GM18868 (cell line): Measurements from ENCODE around the gene TMEM201.

Experiments used
- ATAC-seq: cut with Tn5 transposase; IDR thresholded peaks from one replicate; pipeline ENCODE4 v1.9.1; 2021; ENCODE audit warnings: mild to moderate bottlenecking, moderate library complexity; ENCODE audit not compliant: unreplicated experiment

TMEM201 gene

DNA sequence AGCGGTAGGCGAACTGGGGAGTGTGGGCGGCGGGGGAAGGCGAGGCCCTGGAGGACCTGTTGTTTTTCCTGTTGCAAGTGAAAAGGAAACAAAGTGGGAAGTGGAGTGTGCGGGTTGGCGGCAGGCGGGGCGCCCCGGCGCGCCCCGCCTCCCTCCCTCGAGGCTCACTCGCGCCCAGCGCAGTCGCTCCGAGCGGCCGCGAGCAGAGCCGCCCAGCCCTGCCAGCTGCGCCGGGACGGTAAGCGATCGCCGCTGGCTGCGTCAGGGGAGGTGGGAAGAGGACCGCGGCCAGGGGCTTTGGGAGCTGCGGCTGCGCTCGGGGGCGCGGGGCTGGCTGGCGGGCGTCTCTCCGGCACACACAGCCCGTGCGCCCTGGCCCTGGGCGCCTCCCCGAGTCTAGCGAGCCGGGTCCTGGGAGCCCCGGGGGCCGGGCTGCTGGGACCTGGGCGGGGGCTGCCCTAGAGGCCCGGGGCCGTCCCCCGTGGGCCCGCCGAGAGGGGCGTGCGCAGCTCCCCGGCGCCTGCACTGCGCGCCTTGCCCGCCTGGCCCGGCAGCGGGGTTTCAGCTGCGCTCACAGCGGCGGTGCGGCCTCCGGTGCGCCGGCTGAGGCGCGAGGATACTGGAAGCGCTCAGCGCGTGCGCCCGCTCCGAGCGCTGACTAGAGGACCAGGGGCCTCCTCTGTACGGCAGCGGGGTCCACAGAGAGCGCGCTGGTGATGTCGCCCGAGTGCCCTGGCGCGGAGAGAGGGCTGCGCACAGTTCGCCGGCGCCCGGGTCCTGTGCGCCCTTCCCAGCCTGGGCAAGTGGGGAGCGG is 63.1 kb downstream of the TMEM201 start, which contains the start of gene PIK3CD:
Gene PIK3CD (plus strand): TSS at position 167 of the 814 bp plus-strand sequence. CDS start 58,725 bp downstream, outside the sequence.
- no peak for ATAC-seq

DNA sequence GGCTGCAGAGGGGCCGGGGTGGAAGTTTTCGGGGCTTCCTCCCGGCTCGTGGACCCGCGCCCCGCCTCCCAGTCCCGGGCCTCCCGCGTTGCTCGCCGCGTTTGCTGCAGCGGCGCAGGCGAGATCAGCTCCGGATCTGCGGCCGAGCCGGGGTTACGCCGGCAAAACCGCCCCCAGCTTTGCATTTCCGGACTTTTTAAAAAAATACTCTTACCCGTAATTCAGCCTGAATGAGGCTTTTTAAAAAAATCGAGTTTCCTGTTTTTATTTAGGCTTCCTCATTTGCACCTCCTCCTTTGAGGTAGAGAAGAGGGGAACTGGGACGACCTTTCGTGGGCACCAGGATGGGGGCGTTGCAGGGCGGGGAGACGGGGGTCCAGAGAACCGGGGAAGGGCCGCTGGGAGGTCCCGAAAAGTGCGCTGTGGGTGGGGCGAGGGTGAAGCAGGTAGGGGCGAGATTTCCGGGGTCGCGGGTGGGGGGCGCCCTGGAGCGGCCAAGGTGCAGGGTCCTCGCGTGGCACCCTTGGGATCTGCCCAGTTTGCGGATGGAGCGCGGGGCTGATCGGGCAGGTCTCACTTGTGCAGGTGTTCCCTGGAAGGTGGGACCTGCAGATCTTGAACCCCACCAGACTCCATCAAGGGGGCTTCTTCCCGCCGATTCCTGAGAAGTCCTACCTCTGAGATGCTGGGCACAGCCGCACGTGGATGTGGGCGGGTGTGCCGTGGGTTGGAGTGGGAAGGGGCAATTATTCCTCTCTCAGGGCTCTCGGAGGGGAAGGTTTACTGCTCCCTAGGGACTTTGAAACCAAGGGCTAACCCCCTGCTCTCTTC is 63.9 kb downstream of the TMEM201 start:
- ATAC-seq: no peak

DNA sequence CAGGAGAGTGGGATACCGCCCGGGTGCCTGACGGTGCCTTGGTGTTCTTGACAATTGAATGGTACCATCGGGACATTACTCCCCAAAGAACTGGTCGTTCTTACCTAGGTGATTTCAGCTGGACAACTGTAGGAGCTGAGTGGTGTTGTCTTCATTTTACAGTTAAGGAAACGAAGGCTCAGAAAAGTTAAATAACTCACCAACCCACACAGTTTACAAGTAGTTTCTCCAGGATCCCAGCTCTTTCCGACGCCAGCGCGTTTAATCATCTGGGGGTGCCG is 64.4 kb downstream of the TMEM201 start:
- ATAC-seq: no peak

DNA sequence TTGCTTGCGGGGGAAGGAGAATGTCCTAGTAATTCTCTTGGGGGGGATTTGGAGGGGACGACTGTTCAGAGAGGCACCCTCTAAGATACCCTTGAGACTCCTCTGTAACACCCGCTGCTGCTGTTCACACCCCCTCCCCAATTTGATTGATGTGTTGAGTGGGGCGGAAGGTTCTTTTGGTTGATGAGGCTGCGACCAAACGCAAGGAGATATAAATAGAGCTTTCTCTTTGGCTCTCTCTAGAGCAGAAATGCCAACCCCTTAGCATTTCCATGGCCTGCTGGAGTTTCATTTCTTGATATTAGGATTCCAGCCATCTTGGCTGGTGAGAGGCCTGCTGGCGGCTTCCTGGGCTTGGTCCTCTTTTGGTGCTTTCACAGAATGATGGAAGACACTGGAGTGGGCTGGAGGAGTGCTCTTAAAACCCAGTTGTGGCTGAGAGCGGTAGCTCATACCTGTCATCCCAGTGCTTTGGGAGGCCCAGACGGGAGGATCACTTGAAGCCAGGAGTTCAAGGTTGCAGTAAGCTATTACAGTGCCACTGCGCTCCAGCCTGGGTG is 64.9 kb downstream of the TMEM201 start:
- ATAC-seq: no peak

DNA sequence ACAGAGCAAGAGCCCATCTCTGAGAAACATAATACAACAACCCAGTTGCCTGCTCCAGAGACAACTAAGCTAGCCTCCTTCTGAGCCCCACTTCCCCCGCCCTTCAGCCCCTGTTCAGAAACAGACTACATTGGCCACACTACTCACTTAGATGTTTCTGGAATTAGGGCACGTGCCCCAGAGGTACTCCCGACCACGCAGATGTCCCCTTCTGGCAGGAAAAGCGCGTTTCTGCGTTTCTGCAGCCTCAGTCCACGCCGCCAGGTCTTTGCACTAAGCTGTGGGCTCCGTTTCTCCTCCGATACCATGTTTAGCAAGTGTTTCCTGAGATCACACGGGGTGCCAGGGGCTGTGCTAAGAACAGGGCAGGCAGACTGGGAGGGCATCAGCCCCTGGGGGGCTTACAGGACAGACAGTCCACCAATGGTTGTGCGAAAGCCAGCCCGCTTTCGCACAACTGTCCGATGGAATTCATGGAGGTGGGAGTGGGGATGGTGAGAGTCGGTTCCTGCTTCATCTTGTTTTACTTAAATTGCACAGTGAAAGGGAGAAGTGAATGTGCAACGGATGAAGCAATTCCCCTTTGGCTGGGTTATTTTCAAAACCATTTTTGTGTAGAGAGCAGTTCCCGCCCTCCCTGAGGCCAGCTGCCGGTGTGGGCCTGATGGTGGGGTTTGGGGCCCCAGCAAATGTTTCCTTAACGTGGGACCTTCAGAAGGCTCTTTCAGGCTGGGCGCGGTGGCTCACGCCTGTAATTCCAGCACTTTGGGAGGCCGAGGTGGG is 65.5 kb downstream of the TMEM201 start:
- ATAC-seq: no peak

DNA sequence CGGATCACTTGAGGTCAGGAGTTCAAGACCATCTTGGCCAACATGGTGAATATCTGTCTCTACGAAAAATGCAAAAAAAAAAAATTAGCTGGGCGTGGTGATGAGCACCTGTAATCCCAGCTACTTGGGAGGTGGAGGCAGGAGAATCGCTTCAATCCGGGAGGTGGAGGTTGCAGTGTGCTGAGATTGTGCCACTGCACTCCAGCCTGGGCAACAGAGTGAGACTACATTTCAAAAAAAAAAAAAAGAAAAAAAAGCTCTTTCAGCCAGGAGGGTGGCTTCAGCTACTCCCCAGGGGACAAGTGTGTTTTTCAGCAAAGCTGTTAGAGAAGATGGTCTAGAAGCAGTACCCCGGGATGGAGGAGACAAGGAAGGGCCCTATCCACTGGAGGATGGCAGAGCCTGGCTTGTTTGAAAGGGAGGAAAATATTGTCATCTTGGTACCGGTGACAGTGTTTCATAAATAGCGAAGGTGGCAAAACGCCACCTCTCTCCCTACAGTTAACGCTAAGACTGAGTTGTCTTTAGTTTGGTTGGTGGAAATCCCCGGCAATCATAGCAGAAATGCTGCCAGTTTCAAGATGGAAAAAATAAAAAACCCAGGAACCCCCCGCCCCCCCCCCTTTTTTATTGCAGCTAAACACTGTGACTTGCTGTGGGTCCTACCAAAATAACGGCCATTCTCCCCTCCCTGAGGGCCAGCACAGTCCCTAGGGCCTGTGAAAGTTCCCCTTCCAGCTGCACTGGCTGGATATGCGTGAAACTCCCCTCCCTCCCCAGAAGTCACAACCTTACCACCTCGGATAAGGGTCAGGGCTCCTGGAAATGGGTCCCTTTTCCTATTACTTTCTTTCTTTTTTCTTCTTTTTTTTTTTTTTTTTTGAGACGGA is 66.4 kb downstream of the TMEM201 start:
- ATAC-seq: no peak

DNA sequence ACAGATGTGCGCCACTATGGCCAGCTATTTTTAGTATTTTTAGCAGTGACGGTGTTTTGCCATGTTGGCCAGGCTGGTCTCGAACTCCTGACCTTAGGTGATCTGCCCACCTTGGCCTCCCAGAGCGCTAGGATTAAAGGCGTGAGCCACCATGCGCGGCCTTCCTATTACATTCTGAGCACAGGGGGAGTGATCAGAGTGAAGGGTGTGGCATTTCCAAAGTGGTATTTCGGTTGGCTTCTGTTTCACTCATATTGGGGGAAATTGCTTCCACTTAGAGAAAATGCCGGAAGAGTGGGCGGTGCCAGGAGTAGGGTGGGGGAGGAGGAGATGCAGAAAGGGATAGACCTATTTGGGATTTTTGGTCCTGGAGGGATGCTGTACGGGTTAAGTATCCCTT is 67.1 kb downstream of the TMEM201 start:
- ATAC-seq: no peak

DNA sequence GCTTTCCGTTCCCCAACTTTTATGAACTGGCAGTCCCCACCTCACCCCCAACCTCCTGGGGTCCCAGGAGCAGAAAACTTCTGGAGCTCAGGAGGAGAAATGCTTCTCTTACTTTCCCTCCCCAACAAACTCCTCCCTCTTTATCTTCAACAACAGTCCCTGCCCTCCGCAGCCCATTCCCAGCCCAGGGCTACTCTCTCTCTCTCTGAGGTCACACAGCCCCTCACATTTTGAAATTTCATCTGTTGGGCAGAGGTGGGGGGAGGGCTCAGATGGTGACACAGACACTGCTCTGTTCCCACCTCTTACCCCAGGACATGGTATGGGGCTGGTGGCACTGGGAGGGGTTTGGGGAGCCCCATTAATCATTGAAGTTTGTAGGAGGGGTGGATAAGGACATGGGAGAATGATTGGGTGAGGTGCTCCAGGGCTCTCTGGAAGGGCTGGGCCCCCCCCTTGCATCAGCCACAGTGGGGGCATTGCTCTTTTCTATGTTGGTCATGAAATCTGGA is 68.9 kb downstream of the TMEM201 start:
- no peak for ATAC-seq

DNA sequence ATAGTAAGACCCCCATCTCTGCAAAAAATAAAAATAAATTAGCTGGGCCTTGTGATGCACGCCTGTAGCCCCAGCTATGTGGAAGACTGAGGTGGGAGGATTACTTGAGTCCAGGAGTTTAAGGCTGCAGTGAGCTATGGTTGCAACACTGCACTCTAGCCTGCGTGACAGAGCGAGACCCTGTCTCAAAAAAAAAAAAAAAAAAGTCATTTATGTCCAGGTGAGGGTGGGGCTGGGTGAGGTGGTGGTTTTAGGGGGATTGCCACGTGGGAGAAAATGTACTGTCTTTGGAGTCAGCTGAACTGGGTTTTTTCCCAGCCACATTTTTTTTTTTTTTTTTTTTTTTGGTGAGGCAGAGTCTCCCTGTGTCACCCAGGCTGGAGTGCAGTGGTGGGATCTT is 69.5 kb downstream of the TMEM201 start:
- no peak for ATAC-seq

DNA sequence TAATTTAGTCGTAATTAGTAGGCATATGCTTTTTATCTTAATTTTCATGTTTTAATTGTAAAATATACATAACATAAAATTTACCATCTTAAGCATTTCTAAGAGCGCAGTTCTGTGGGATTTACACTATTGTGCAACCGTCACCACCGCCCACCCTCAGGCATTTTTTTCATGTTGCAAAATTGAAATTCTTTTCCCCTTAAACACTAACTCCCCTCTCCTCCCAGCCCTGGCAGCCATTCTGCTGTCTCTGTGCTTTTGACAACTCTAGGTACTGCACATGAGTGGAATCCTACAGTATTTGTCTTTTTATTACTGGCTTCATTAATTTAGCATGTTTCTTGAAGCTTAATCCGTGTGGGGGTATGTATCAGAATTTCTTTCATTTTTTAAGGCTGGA is 70.6 kb downstream of the TMEM201 start:
- no peak for ATAC-seq

DNA sequence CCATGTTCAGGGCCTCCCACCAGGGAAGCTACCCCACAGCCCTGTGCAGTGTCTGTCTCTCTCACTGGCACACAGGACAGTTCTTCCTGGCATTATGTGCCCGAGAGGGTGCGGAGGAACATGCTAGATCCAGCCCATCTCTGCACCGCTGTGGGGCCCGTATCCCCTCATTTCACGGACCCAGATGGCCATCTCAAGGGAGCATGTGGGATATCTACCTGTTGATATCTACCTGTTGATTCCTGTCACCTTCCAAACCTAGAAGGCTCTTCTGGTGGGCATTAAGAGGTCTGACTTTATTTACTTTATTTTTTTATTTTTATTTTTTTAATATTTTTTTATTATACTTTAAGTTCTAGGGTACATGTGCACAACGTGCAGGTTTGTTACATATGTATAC is 74.5 kb downstream of the TMEM201 start:
- ATAC-seq: no peak
